MG63 (cell line): ENCODE results near the gene MAD1L1. TPM values are rescaled to one million over a fixed set of nuclear protein-coding genes. Genes with fewer than 3 reads are reported as not detected.
"Not testable (repeated sequence)": the region's sequence is repeated elsewhere in the genome, so short reads cannot be mapped to it uniquely, and the experiment has no call there.

ENCODE experiments used
- DNase-seq: peaks from one replicate; pipeline ENCODE4 v3.0.0-alpha.2; 2020
- H3K27me3 ChIP-seq: fragments of 250-450 bp; sonication (Bioruptor Pico); 2 replicates; pipeline ENCODE4 v1.5.1; 2020; ENCODE audit warnings: mild to moderate bottlenecking, moderate library complexity
- H3K36me3 ChIP-seq: fragments of 250-450 bp; sonication (Bioruptor Pico); 2 replicates; pipeline ENCODE4 v1.5.1; 2020; ENCODE audit warnings: mild to moderate bottlenecking, moderate library complexity
- H3K4me3 ChIP-seq: fragments of 250-450 bp; sonication (Bioruptor Pico); 2 replicates; pipeline ENCODE4 v1.5.1; 2020; ENCODE audit warnings: mild to moderate bottlenecking, moderate library complexity
- H3K9me3 ChIP-seq: fragments of 250-450 bp; sonication (Bioruptor Pico); 2 replicates; pipeline ENCODE4 v1.5.1; 2020; ENCODE audit warnings: mild to moderate bottlenecking, moderate library complexity
- total RNA-seq: library from RNA; depleted of rRNA; stranded (reverse); fragments of >200 nt; shearing (Covaris generic); gene quantifications from 2 replicates; pipeline ENCODE4 v1.2.3, GENCODE V29; 2014; ENCODE audit warnings: low replicate concordance

MAD1L1 gene
- total RNA-seq, 1 experiment from 2014 or later, result 65.1 TPM

DNA sequence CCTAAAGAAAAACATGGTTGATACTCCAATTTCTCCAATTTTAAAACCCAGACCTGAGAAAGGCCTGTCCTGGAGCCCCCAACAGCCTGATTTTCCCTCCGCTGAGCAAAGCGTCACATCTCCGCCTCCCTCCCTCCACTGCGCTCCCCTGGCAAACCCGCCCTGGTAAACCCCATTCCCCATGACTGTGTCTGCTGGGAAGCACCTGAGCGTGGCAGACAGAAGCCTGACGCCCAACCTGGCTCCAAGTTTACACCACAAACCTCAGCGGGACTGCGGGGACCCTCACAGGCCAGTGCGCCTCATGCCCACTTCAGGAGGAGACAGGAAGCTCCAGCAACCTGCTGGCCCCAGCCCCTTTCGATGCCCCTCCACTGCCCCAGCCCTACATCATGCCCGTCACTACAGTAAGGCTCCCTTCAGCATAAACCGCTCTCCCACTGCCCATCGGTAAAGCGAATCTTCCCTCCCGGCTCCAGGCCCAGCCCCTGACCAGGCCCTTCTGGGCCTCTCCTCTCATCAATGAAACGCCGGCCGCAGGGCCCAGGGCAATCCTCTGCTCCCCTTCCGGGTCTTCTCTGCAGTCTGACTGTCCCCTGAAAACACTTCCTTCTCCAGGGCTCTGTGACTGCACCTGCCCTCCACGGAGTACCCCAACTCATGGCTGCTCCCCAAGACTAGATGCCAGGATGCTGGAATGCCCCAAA lies 233.3 kb downstream of the MAD1L1 start:
- H3K9me3 ChIP-seq, result no peaks in the 10 kb centered on the region

GRCh38 chr7:1998146-1998545 lies 234.6 kb downstream of the MAD1L1 start:
- no peak overlapping the region for H3K4me3 ChIP-seq
- H3K9me3 ChIP-seq, result no peaks in the 10 kb centered on the region
- no peaks in the 10 kb centered on the region for H3K27me3 ChIP-seq
- no peak for DNase-seq
- no peaks in the 10 kb centered on the region for H3K36me3 ChIP-seq

More for the DNA sequence above, 233.3 kb downstream of the MAD1L1 start:
- Histone ChIP-seq H3K27me3 (no peaks in the 10 kb centered on the region), H3K36me3 (no peaks in the 10 kb centered on the region), H3K4me3 (no peak overlapping the region)
- DNase-seq, result no peak

- Histone ChIP-seq H3K4me3 (no peak overlapping the region), H3K9me3 (no peaks in the 10 kb centered on the region), H3K27me3 (no peaks in the 10 kb centered on the region), H3K36me3 (no peaks in the 10 kb centered on the region)
- no peak for DNase-seq
Observed at GRCh38 chr7:1997537-1998076, 235.1 kb downstream of the MAD1L1 start.

GRCh38 chr7:1996816-1997215 lies 235.9 kb downstream of the MAD1L1 start:
- Histone ChIP-seq H3K27me3 (no peaks in the 10 kb centered on the region), H3K9me3 (no peaks in the 10 kb centered on the region), H3K36me3 (no peaks in the 10 kb centered on the region), H3K4me3 (no peak overlapping the region)
- DNase-seq, result no peak

GRCh38 chr7:1995911-1996420 lies 236.8 kb downstream of the MAD1L1 start:
- H3K4me3 ChIP-seq, H3K27me3 ChIP-seq, H3K36me3 ChIP-seq, DNase-seq, H3K9me3 ChIP-seq: not testable (repeated sequence)

DNA sequence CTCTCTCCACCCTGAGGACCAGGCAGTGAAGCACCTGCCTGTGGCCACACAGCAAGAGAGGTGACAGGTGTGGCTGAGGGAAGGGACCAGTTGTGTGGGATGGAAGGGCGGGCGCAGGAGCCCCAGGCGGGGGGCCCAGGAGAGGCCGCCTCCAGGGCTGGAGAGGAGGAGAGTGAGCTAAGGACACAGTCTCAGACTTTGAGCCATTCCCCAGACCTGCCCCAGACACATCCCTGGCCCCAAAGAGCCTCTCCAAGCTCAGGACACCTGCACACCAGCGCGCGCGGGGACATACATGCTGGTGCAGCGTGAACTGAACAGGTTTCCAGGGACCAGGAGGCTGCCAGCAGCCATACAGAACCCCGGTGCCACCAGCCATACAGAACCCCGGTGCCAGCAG lies 237.3 kb downstream of the MAD1L1 start:
- no peaks in the 10 kb centered on the region for H3K36me3 ChIP-seq
- no peak overlapping the region for H3K4me3 ChIP-seq
- H3K27me3 ChIP-seq, result no peaks in the 10 kb centered on the region
- no peaks in the 10 kb centered on the region for H3K9me3 ChIP-seq
- DNase-seq, result no peak

- H3K9me3 ChIP-seq, result no peaks in the 10 kb centered on the region
- no peak for DNase-seq
- no peaks in the 10 kb centered on the region for H3K27me3 ChIP-seq
- H3K4me3 ChIP-seq, result no peak overlapping the region
- no peaks in the 10 kb centered on the region for H3K36me3 ChIP-seq
Observed at GRCh38 chr7:1994931-1995330, 237.8 kb downstream of the MAD1L1 start.

DNA sequence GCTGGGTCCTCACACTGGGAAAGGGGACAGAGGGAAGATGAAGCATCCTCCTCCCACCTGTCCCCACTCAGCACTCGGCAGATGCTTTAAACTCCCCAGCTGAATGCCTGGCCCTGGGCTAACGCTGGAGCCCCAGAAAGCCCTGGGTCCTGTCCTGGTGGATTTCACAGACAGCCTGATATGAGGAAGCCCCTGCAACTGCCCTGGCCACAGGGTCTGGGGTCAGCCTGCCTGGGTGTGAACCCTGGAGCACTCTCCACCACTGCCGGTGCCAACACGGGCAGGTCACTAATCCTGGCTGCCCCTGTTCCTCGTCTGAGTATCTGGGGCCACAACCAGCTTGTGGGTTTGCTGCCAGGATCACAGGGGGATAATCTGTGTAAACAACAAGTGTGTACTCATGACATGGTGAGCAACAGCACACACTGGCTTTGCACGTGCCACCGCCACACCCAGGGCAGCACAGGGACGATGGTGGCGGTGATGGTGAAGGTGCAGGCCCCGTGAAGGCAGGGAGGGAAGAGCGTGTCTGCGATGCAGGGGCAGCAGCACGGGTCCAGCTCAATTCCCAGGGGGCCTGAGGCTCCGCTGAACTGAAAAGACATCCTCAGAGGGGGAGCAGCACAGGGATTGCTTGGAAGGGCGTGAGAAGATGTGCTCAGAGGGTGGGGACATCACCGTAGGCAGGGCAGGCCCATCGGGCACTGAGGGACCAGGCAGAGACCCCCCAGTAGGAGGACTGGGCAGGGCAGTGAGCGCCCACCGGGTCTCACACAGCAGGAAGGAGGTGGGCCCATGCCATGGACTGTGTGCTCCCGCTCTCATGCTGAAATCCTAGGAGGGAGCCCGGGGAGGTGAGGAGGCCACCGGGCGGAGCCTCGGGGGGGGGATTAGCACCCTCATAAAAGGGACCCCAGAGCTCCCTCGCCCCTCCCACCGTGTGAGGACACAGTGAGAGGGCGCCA lies 238.7 kb downstream of the MAD1L1 start:
- Histone ChIP-seq H3K27me3 (no peaks in the 10 kb centered on the region), H3K9me3 (no peaks in the 10 kb centered on the region), H3K36me3 (no peaks in the 10 kb centered on the region), H3K4me3 (no peak overlapping the region)
- DNase-seq, result no peak

- H3K9me3 ChIP-seq, result no peaks in the 10 kb centered on the region
- no peak for DNase-seq
- H3K4me3 ChIP-seq, result no peak overlapping the region
- H3K36me3 ChIP-seq, result no peaks in the 10 kb centered on the region
- H3K27me3 ChIP-seq, result no peaks in the 10 kb centered on the region
Observed at GRCh38 chr7:1993031-1993695, 239.6 kb downstream of the MAD1L1 start.

DNA sequence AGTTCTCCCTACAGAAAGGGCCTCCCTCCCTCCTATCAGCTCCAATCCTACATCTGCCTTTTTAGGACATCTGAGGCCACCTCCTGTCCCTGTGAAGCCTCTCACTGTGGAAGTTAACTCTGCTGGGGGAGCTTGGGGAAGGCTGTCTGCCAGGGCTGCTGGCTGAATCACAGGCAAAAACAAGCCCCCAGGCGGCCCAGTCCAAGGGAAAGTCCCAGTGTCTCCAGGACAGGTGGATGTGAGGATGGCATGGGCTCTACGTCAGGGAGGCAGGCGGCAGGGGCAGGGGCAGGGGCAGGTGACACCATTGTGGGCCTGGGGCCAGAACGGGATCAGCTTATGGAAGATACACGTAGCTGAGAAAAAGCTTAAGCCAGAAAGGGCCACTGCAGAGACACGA lies 240.2 kb downstream of the MAD1L1 start:
- H3K36me3 ChIP-seq, result no peaks in the 10 kb centered on the region
- no peaks in the 10 kb centered on the region for H3K9me3 ChIP-seq
- no peaks in the 10 kb centered on the region for H3K27me3 ChIP-seq
- no peak overlapping the region for H3K4me3 ChIP-seq
- DNase-seq, result no peak

GRCh38 chr7:1990001-1990670 lies 242.6 kb downstream of the MAD1L1 start:
- no peaks in the 10 kb centered on the region for H3K36me3 ChIP-seq
- no peak overlapping the region for H3K4me3 ChIP-seq
- H3K9me3 ChIP-seq, result no peaks in the 10 kb centered on the region
- no peak for DNase-seq
- no peaks in the 10 kb centered on the region for H3K27me3 ChIP-seq

DNA sequence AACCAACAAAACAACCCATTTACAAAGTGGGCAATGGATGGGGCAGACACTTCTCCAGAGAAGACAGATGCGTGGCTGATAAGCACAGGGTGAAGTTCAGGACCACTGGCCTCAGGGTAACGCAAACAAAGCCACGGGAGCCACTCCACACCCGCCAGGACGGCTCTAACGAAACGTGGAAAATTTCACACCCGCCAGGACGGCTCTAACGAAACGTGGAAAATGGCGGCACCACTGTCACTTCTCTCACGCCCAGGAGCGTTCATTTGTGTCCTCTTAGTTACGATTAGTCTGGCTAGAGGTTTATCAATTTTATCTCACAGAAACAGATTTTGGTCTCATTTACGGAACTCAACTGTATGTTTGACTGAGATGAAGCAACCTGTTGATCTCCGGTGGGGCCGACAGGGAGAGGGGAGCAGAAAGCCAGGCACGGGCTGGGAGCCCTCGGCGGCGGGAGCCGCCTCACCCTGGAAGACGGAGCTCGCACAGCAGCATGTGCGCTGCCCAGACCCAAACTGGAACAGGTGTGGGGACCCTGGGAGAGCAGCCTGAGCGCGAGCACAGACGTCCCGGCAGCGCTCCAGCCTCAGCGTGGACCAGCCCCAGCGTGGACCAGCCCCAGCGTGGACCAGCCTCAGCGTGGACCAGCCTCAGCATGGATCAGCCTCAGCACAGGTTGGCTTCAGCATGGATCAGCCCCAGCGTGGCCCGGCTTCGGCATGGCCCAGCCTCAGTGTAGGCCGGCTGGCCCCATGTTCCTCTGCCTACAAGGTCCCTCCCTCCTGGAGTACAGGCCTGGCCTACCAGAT lies 243.5 kb downstream of the MAD1L1 start:
- DNase-seq, result no peak
- H3K27me3 ChIP-seq, result no peaks in the 10 kb centered on the region
- H3K9me3 ChIP-seq, result no peaks in the 10 kb centered on the region
- H3K4me3 ChIP-seq, result no peak overlapping the region
- H3K36me3 ChIP-seq, result no peaks in the 10 kb centered on the region

DNA sequence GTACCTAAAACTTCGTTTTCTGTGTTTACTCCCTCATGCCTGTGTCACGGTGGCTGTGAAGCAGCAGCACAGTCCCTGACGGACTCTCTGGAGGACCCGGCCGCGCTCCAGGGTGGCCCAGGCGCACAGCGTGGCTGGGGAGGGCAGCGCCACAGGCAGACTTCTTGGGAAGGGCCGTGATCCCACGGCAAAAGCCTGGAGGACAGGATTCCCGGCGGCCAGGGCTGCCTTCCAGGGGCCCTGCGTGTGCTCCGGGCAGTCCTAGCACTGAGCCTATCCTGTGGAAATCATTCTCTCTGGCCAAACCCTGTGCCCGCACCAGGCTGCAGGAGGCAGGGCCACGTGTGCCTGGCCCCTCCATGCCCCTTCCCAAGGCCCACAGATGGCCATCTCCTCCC lies 244.2 kb downstream of the MAD1L1 start:
- H3K36me3 ChIP-seq, result no peaks in the 10 kb centered on the region
- no peak for DNase-seq
- H3K4me3 ChIP-seq, result no peak overlapping the region
- no peaks in the 10 kb centered on the region for H3K9me3 ChIP-seq
- H3K27me3 ChIP-seq, result no peaks in the 10 kb centered on the region

DNA sequence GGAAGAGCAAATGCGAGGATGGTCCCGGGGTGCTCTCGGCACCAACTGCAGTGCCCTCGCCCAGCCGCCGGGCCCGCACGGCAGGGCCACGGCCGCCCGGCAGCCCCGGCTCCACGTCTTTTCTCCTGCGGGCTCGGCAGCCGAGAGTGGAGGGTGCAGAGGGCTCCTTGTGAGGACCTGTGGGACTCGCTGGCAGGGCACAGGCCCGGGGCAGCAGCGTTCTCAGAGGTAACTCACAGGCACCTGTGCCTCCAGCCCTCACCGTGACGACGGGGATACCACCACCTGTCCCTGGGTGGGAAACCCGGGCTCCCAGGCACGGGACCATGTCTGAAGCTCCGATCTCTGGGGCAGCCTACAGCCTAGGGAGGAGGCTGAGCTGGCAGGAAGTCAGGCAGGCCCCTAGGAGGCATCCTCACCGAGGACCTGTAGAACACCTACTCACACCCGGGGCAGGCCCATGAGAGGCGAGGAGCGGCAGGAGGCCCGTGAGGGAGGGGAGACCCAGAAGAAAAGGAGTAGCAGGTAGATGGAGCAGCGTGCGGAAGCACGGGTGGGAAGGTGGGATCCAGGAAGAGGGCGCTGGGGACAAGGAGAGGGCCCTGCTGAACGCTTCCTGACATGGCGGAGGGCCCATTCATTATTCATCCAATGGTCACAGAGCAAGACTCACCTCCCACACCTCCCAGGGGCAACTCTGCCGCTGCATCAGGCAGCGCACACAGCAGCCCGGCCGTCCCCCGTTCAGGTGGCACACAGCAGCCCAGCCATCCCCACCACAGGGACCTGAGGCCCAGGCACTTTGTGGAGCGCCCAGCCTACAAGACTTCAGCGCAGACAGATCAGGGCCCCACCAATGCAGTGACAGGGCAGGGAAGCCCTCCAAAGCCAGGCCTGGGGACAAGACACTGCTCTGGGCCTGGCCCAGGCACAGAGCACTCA lies 244.9 kb downstream of the MAD1L1 start:
- Histone ChIP-seq H3K4me3 (no peak overlapping the region), H3K27me3 (no peaks in the 10 kb centered on the region), H3K36me3 (no peaks in the 10 kb centered on the region), H3K9me3 (no peaks in the 10 kb centered on the region)
- no peak for DNase-seq

DNA sequence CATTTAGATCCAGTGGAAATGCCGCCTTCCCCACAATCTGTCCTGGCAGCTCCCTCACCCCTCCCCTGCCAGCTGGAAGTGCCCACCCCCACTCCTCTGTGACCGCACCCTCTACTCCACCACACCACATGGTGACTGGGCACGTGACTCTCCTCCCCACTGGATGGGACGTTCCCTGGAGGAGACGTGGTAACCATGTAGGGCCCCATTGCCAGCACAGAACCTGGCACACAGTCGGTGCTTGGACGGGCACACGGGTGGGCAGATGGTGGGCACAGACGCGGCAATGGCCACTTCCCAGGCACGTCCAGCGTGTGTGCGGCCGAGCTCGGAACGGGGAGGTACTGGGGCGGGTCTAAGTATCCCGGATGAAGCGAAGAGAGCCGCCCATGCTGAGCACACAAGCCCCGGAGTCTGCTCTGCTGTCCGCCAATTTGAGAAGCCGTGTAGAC lies 245.6 kb downstream of the MAD1L1 start:
- no peaks in the 10 kb centered on the region for H3K36me3 ChIP-seq
- DNase-seq, result no peak
- H3K27me3 ChIP-seq, result no peaks in the 10 kb centered on the region
- H3K9me3 ChIP-seq, result no peaks in the 10 kb centered on the region
- no peak overlapping the region for H3K4me3 ChIP-seq
